BE2C (cell line): Measurements from ENCODE around the gene GLCE.

Source experiments
- DNase-seq: peaks from one replicate; pipeline ENCODE4 v3.0.0-alpha.2; 2020
- H3K27me3 ChIP-seq: fragments of 250-450 bp; sonication (Bioruptor Pico); 2 replicates; pipeline ENCODE4 v1.5.1; 2020; ENCODE audit warnings: mild to moderate bottlenecking
- H3K36me3 ChIP-seq: fragments of 250-450 bp; sonication (Bioruptor Pico); 2 replicates; pipeline ENCODE4 v1.5.1; 2020; ENCODE audit warnings: mild to moderate bottlenecking
- H3K4me1 ChIP-seq: fragments of 250-450 bp; sonication (Bioruptor Pico); 2 replicates; pipeline ENCODE4 v1.5.1; 2020
- H3K4me3 ChIP-seq: 2 replicates; pipeline ENCODE4 v1.5.1; 2011; ENCODE audit warnings: low read depth, low read length
- H3K9me3 ChIP-seq: fragments of 250-450 bp; sonication (Bioruptor Pico); 2 replicates; pipeline ENCODE4 v1.5.1; 2020
- CTCF ChIP-seq: IDR thresholded peaks from 2 replicates; pipeline ENCODE4 v1.5.1; 2012; ENCODE audit warnings: mild to moderate bottlenecking, low read depth, low read length

Gene GLCE

DNA sequence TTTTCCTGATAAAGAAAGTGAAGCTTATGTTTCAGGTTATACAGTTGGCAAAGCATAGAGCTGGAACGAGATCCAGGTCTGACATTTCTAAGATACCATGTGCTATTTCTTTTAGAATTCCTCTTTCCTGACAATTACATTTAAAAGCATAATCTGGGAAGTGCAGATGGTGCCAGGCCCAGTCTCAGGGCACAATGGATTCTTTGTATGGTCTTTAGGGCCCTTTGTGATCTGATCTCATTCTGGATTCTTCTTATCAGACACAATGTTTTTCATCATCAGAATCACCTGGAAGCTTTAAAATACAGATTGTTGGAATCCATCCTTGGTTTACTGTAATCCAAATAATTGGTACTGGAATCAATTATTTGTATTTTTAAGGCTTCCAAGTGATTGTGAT is 18.6 kb upstream of the GLCE start:
- Histone ChIP-seq H3K36me3 (no peaks in the 10 kb centered on the region), H3K4me3 (no peak overlapping the region), H3K9me3 (no peaks in the 10 kb centered on the region), H3K4me1 (peaks cover 9% of the 10 kb centered on the region), H3K27me3 (no peaks in the 10 kb centered on the region)
- no peak for DNase-seq
- TF ChIP-seq CTCF: no peak

- Histone ChIP-seq H3K36me3 (no peaks in the 10 kb centered on the region), H3K4me3 (no peak overlapping the region), H3K4me1 (peaks cover 9% of the 10 kb centered on the region), H3K27me3 (no peaks in the 10 kb centered on the region), H3K9me3 (no peaks in the 10 kb centered on the region)
- DNase-seq: no peak
- TF ChIP-seq CTCF: no peak
These were observed 16.5 kb upstream of the GLCE start for GRCh38 chr15:69143756-69144436.

- Histone ChIP-seq H3K4me3 (no peak overlapping the region), H3K36me3 (no peaks in the 10 kb centered on the region), H3K4me1 (peaks cover 9% of the 10 kb centered on the region), H3K27me3 (no peaks in the 10 kb centered on the region), H3K9me3 (no peaks in the 10 kb centered on the region)
- no peak for TF ChIP-seq CTCF
- DNase-seq: no peak
These were observed 15.9 kb upstream of the GLCE start for GRCh38 chr15:69144530-69144929.

DNA sequence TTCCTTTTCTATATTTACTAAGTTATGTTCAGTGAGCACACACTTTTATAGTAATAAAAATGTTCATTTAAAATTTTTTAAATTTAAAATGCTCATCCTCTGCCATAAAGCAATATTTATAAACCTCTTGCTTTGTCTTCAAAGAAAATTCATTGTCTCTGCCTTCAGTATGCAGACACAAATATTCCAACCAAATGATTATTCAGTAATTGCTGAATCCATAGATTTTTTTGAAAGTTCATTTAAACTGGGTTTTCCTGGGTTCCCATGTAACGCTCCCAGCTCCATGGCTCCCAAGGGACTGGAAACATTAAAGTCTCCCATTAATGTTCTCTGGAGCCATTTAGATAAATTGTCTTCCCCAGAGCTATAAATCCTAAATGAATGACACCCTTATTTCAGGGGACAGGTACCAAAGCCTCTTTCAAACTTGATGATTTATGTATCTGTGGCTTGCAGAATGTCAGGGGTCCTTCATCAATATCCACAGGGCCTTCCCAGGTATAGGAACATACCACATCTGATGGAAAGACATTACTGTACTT is 15.2 kb upstream of the GLCE start:
- Histone ChIP-seq H3K9me3 (no peaks in the 10 kb centered on the region), H3K4me1 (peaks cover 9% of the 10 kb centered on the region), H3K27me3 (no peaks in the 10 kb centered on the region), H3K4me3 (no peak overlapping the region), H3K36me3 (no peaks in the 10 kb centered on the region)
- TF ChIP-seq CTCF: no peak
- no peak for DNase-seq

- no peaks in the 10 kb centered on the region for H3K9me3 ChIP-seq
- TF ChIP-seq CTCF: no peak
- H3K4me1 ChIP-seq: peaks cover 9% of the 10 kb centered on the region
- no peak overlapping the region for H3K4me3 ChIP-seq
- no peaks in the 10 kb centered on the region for H3K27me3 ChIP-seq
- DNase-seq: peak; percentile 62
- no peaks in the 10 kb centered on the region for H3K36me3 ChIP-seq
These were observed 14.5 kb upstream of the GLCE start for GRCh38 chr15:69145694-69146492.
